AG09319 (cell line): ENCODE measurements around the gene PRDX2.

Experiments
- DNase-seq: peaks from one replicate; pipeline ENCODE4 v3.0.0-alpha.2; 2010; ENCODE audit warnings: low read depth; ENCODE audit errors: extremely low read depth
- CTCF ChIP-seq: IDR thresholded peaks from 2 replicates; pipeline ENCODE4 v1.5.1; 2011; ENCODE audit warnings: low read depth, mild to moderate bottlenecking, inconsistent platforms, low read length, moderate library complexity

The PRDX2 gene

DNA sequence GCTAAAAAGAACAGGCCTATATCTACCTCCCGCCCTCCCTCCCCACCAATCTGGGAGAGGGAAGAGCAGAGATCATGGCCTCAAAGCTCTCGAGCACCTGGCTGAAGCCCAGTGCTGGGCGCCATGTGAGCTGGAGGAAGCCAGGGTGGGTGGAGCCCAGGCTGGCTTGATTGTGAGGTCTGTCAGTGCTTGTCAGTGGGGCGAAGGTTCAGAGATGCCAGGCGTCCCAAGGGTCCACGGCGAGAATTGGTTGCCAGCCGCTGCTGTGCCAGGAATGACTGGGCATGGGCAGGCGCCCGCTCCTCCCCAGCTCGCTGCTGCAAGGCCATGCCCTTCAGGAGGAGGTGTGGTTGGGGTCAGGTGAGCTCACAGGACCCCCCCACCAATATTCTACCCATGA, 38.5 kb downstream of the PRDX2 start:
- DNase-seq, result no peak
- no peak for TF ChIP-seq CTCF

GRCh38 chr19:12759686-12760085, 41.9 kb downstream of the PRDX2 start:
- no peak for TF ChIP-seq CTCF
- no peak for DNase-seq

- peak; percentile 34 for DNase-seq
- peak; percentile 74 for TF ChIP-seq CTCF
Measured at GRCh38 chr19:12757544-12758274, 43.9 kb downstream of the PRDX2 start.

- TF ChIP-seq CTCF, result no peak
- no peak for DNase-seq
Measured at GRCh38 chr19:12756150-12756883, 45.3 kb downstream of the PRDX2 start.

DNA sequence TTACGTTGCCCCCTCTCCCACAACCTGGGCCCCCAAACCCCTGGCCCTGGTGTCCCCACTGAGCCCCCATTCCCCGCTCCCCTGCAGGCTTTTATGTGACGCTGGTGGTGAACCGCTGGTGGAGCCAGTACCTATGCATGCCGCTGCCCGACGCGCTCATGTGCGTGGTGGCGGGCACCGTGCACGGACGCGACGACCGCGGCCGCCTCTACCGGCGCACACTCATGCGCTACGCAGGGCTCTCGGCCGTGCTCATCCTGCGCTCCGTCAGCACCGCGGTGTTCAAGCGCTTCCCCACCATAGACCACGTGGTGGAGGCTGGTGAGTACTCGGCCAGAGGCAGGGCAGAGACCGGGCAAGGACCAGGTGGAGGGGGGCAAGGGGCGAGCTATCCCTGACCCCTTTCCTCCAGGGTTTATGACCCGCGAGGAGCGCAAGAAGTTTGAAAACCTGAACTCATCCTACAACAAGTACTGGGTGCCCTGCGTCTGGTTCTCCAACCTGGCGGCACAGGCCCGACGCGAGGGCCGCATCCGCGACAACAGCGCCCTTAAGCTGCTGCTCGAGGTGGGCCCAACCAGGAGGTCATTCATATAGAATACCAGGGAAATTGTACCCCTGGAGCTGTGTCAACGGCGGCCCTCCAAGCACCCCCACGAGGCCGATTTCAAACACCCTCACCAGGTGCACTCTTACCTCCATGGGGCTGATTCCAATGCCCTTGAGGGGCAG, 47.0 kb downstream of the PRDX2 start:
- no peak for DNase-seq
- no peak for TF ChIP-seq CTCF

GRCh38 chr19:12752056-12752781, 49.4 kb downstream of the PRDX2 start:
- TF ChIP-seq CTCF, result no peak
- no peak for DNase-seq
